GM18505 (cell line): Measurements from ENCODE around the gene AP2M1.
A peak's percentile ranks its signal among the peaks of the same experiment; 100 is the strongest.

Source experiments
- ATAC-seq: cut with Tn5 transposase; IDR thresholded peaks from one replicate; pipeline ENCODE4 v1.9.1; 2021; ENCODE audit not compliant: unreplicated experiment
- POLR2A ChIP-seq: IDR thresholded peaks from 4 replicates; pipeline ENCODE4 v1.6.1; 2011; ENCODE audit warnings: borderline replicate concordance; ENCODE audit not compliant: insufficient read depth, insufficient read length; ENCODE audit errors: extremely low read depth

The AP2M1 gene

DNA sequence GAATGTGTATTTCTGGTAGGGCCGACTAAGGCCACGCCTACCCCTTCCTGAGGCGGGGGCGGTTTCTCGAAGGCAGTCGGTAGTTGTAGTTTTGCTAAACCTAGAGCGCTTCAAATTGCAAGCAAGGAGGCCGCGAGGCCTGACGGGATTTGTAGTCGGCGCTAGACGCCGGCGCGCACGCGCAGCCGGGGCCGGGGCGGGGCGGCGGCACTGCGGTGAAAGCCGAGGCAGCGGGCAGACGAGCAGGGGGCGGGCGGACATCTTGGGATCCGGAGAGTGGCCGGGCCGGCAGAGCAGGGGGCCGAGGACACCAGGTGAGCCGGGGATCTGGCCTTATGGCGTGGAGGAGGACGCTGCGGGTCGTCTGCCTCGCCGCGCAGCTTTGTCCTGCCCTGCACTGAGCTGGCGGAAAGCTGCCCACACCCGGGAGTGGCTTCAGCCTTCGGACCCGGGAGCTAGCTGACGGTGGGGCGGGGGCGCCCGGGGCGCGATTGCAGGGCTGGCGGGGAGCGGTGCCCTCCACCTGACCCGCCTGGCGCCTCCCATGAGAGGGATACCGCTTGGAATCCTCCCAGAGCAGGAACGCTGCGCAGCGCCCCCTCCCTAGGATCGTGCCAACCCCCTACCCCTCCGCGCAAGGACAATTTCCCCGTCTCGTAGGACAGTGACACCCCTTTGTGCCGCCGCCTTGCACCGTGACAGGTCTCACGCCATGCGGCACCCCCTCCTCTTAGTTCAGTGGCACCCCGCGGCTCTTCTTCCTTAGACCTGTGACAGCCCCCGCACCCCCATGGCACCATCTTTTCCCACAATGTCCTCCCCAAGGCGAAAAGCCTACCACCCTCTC lies at the start of gene AP2M1:
TSS of gene AP2M1 (plus strand) at position 210 of the 847 bp plus-strand sequence. CDS start 2,139 bp downstream, outside the sequence.
- peak; percentile 84 for TF ChIP-seq POLR2A
- ATAC-seq: peak; percentile 89

DNA sequence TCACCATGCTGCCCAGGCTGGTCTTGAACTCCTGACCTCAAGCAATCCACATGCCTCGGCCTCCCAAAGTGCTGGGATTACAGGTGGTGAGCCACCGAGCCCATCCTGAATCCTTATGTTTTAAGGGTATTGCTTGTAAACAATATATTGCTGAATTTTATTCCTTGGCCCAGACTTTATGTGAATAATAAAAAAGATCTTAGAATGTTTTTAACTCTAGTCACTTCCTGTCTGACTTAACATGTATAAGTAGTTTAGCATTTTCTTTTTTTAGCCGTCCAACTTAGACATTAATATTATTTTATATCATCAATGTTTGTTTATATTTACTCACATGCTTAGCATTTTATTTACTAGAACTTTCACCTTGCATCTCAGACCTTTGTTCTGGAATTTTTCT lies 48.6 kb upstream of the AP2M1 start:
- TF ChIP-seq POLR2A: no peak
- ATAC-seq: no peak

- ATAC-seq: no peak
- TF ChIP-seq POLR2A: no peak
Measured at GRCh38 chr3:184129012-184129411, 45.6 kb upstream of the AP2M1 start.

DNA sequence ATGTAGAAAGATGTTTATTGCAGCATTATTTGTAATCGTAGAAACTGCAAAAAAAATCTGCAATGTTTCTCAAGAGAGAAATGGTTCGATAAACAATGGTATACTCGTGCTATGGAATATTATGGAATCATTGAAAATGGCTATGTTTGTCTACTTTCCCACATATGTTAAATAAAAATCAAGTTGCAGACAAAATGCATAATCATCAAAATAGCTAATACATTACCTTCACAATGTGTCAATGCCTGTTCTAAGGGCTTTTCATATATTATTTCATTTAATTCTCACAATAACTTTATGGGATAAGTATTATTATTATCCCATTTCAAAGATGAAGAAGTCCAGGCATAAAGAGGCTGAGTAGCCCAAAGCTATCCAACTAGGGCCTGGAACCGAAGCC lies 41.7 kb upstream of the AP2M1 start:
- no peak for TF ChIP-seq POLR2A
- no peak for ATAC-seq

DNA sequence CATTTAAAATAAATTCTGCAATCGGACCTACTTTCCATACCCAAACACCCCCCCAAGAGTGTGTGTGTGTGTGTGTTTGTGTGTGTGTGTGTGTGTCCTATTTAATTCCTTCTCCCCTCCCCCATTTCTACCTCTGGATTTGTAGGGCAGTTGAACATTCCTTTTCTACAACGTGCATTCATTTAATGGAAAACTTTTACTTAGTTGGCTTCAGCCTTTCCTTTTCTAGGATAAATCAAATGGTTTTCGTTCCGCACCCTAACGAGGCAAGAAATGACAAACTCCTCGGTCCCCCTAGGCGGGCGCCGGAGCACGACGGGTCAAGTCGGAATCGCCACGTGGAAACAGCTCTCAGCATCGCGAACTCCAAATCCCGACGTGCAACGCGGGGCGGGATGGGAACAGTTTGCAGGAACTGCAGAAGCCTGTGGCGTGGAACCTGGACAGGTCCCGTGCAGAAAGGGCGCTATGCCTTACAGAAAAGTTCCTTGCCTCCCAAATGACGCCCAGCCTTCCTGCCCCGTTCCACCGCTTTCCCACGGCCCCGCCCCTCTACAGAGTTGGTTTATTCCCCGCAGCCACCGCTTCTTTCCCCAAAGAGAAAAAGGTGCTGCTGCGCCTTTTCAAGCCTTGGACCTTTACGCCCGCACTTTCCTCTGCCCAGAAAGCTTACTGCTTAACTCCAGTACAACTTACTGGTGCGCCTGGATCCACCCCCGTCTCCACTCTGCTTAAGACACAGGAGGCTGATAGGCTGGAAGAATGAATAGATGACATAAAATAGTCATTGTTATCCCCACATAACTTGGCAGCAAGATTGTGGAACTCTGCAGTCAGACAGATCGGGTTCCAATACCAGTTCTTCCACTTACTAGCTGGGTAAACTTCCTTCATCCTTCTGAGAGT lies 40.6 kb upstream of the AP2M1 start:
- TF ChIP-seq POLR2A: peak; percentile 64
- no peak for ATAC-seq

GRCh38 chr3:184134746-184135148 lies 39.9 kb upstream of the AP2M1 start:
- no peak for ATAC-seq
- no peak for TF ChIP-seq POLR2A

- peak; percentile 89 for TF ChIP-seq POLR2A
Measured at GRCh38 chr3:184135149-184135910, 39.3 kb upstream of the AP2M1 start, which contains the start of gene EIF2B5. TSS of gene EIF2B5 (plus strand) at chr3:184135358. CDS start at chr3:184135386, 28 bp downstream.

GRCh38 chr3:184135911-184136260 lies 38.8 kb upstream of the AP2M1 start:
- ATAC-seq: no peak
- TF ChIP-seq POLR2A: no peak

More at GRCh38 chr3:184135149-184135910, 39.3 kb upstream of the AP2M1 start, which contains the start of gene EIF2B5:
- peak; percentile 87 for ATAC-seq

GRCh38 chr3:184140436-184140835 lies 34.2 kb upstream of the AP2M1 start:
- ATAC-seq: no peak
- no peak for TF ChIP-seq POLR2A

DNA sequence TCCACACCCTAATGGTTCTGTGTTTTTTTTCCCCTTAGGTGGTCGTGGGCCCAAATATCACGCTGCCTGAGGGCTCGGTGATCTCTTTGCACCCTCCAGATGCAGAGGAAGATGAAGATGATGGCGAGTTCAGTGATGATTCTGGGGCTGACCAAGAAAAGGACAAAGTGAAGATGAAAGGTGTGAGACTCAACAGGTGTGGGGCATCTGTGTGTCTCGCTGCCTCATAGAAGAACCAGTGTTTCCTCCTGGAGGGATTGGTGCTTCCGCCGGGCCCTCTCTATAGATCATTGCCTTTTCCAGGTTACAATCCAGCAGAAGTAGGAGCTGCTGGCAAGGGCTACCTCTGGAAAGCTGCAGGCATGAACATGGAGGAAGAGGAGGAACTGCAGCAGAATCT lies 32.5 kb upstream of the AP2M1 start:
- no peak for TF ChIP-seq POLR2A
- ATAC-seq: no peak

DNA sequence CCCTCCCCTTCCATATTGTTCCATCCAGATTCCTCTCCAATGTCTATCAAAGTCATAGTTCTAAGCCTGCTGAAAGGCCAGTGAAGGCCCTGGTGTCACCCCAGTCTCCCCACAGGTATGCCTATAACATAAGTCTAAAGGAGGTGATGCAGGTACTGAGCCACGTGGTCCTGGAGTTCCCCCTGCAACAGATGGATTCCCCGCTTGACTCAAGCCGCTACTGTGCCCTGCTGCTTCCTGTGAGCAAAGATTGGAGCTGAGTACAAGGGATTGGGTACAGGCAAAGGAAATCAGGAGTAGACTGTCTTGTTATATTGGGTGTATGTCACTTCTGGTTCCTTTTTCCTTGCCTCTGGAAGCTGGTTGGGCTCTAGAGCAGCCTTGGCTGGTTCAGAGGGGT lies 31.3 kb upstream of the AP2M1 start:
- no peak for ATAC-seq
- TF ChIP-seq POLR2A: no peak

DNA sequence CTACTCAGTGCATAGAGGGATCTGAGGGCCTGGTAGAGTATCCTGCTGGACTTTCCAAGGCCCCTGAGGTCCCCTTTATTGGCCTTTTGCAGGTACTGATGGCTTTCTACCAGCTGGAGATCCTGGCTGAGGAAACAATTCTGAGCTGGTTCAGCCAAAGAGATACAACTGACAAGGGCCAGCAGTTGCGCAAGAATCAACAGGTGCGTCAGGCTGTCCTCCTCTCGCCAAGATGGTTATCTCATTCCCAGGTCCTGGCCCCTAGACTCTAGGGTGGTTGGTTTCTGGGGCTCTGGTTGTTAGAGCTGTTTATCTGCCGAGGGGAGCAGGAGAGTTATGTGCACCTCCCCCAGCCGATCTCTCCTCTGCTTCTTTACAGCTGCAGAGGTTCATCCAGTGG lies 30.1 kb upstream of the AP2M1 start:
- TF ChIP-seq POLR2A: no peak
- ATAC-seq: no peak

- TF ChIP-seq POLR2A: no peak
- no peak for ATAC-seq
Measured at GRCh38 chr3:184145111-184145524, 29.5 kb upstream of the AP2M1 start.

DNA sequence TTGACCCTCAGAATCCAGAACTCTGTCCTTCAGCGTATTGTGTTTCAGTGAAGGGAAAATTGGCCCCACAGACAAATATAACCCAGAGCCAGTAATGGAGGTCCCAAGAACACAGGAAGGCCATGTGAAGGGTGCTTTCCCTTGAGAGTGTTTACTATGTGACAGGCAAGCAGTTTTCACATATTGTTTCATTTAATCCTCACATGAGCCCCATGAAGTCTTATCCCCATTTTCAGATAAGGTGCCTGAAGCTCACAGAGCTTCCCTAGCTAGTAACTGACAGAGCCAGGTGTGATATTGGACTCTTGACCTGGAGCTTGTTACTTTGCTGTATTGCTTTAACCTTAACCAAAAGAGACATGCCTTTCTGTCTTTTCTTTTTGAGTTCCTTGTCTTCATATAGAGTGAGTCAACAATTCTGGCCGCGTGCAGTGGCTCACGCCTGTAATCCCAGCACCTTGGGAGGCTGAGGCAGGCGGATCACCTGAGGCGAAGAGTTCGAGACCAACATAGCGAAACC lies 28.8 kb upstream of the AP2M1 start:
- no peak for TF ChIP-seq POLR2A
- no peak for ATAC-seq

DNA sequence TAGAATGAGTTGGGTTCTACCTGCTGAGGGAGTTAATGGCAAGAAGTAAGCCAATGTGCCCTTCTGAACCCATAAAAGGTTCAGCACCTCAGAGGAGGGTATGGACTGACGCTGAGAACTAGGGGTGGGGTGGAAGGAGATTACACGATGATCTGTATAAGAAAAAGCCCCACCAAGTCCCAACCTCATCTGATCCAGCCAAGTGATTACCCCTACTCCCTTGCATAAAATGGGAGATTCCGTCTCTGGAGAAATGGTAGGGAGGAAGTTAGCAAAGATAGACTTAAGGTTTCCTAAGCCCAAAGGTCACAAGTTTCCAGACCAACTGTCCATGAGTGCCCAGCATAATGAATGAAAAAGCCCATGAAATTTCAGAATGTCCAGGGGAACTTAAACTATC lies 26.6 kb upstream of the AP2M1 start:
- ATAC-seq: no peak
- no peak for TF ChIP-seq POLR2A
